Measurements from ENCODE around the gene ATXN7L1.

Gene ATXN7L1

GRCh38 chr7:105648561-105649401 is 227.6 kb downstream of the ATXN7L1 start:
- H3K27me3 Mint-ChIP-seq (ENCODE audit: low read depth): no peaks in the 10 kb centered on the region
- H3K4me3 Mint-ChIP-seq: no peak overlapping the region
- peaks cover 7% of the 10 kb centered on the region for H3K4me1 Mint-ChIP-seq (ENCODE audit: low read depth)
- no peak overlapping the region for H3K27ac Mint-ChIP-seq
- H3K36me3 Mint-ChIP-seq (ENCODE audit: low read depth): peaks cover 7% of the 10 kb centered on the region
- H3K9me3 Mint-ChIP-seq: no peaks in the 10 kb centered on the region

GRCh38 chr7:105647591-105647990 is 228.8 kb downstream of the ATXN7L1 start:
- Mint-ChIP-seq H3K4me1 (ENCODE audit: low read depth) (peaks cover 7% of the 10 kb centered on the region), H3K9me3 (no peaks in the 10 kb centered on the region), H3K27ac (no peak overlapping the region), H3K27me3 (ENCODE audit: low read depth) (no peaks in the 10 kb centered on the region), H3K4me3 (no peak overlapping the region), H3K36me3 (ENCODE audit: low read depth) (peaks cover 11% of the 10 kb centered on the region)

- Mint-ChIP-seq H3K27ac (no peak overlapping the region), H3K4me3 (no peak overlapping the region), H3K27me3 (ENCODE audit: low read depth) (no peaks in the 10 kb centered on the region), H3K36me3 (ENCODE audit: low read depth) (peaks cover 14% of the 10 kb centered on the region), H3K4me1 (ENCODE audit: low read depth) (peaks cover 3% of the 10 kb centered on the region), H3K9me3 (no peaks in the 10 kb centered on the region)
Measured at GRCh38 chr7:105644937-105645336, 231.5 kb downstream of the ATXN7L1 start.

- Mint-ChIP-seq H3K36me3 (ENCODE audit: low read depth) (peaks cover 10% of the 10 kb centered on the region), H3K9me3 (no peaks in the 10 kb centered on the region), H3K4me3 (no peak overlapping the region), H3K27me3 (ENCODE audit: low read depth) (no peaks in the 10 kb centered on the region), H3K27ac (no peak overlapping the region), H3K4me1 (ENCODE audit: low read depth) (no peaks in the 10 kb centered on the region)
Measured at GRCh38 chr7:105643851-105644250, 232.5 kb downstream of the ATXN7L1 start.

- H3K9me3 Mint-ChIP-seq: no peaks in the 10 kb centered on the region
- H3K27ac Mint-ChIP-seq: no peak overlapping the region
- H3K27me3 Mint-ChIP-seq (ENCODE audit: low read depth): no peaks in the 10 kb centered on the region
- H3K4me3 Mint-ChIP-seq: no peak overlapping the region
- no peaks in the 10 kb centered on the region for H3K4me1 Mint-ChIP-seq (ENCODE audit: low read depth)
- H3K36me3 Mint-ChIP-seq (ENCODE audit: low read depth): peaks cover 10% of the 10 kb centered on the region
Measured at GRCh38 chr7:105643384-105643783, 233.0 kb downstream of the ATXN7L1 start.

GRCh38 chr7:105642264-105642663 is 234.1 kb downstream of the ATXN7L1 start:
- Mint-ChIP-seq H3K4me1 (ENCODE audit: low read depth) (no peaks in the 10 kb centered on the region), H3K9me3 (no peaks in the 10 kb centered on the region), H3K36me3 (ENCODE audit: low read depth) (peaks cover 16% of the 10 kb centered on the region), H3K27me3 (ENCODE audit: low read depth) (no peaks in the 10 kb centered on the region), H3K27ac (no peak overlapping the region), H3K4me3 (no peak overlapping the region)

GRCh38 chr7:105640956-105641810 is 235.2 kb downstream of the ATXN7L1 start:
- H3K4me1 Mint-ChIP-seq (ENCODE audit: low read depth): no peaks in the 10 kb centered on the region
- no peak overlapping the region for H3K4me3 Mint-ChIP-seq
- H3K36me3 Mint-ChIP-seq (ENCODE audit: low read depth): peaks cover 21% of the 10 kb centered on the region
- H3K9me3 Mint-ChIP-seq: no peaks in the 10 kb centered on the region
- H3K27ac Mint-ChIP-seq: no peak overlapping the region
- no peaks in the 10 kb centered on the region for H3K27me3 Mint-ChIP-seq (ENCODE audit: low read depth)

- Mint-ChIP-seq H3K4me1 (ENCODE audit: low read depth) (no peaks in the 10 kb centered on the region), H3K9me3 (no peaks in the 10 kb centered on the region), H3K36me3 (ENCODE audit: low read depth) (peaks cover 21% of the 10 kb centered on the region), H3K4me3 (no peak overlapping the region), H3K27ac (no peak overlapping the region), H3K27me3 (ENCODE audit: low read depth) (no peaks in the 10 kb centered on the region)
Measured at GRCh38 chr7:105639667-105640493, 236.5 kb downstream of the ATXN7L1 start.

GRCh38 chr7:105638902-105639495 is 237.4 kb downstream of the ATXN7L1 start:
- H3K36me3 Mint-ChIP-seq (ENCODE audit: low read depth): peaks cover 19% of the 10 kb centered on the region
- no peaks in the 10 kb centered on the region for H3K4me1 Mint-ChIP-seq (ENCODE audit: low read depth)
- no peaks in the 10 kb centered on the region for H3K9me3 Mint-ChIP-seq
- H3K4me3 Mint-ChIP-seq: no peak overlapping the region
- H3K27me3 Mint-ChIP-seq (ENCODE audit: low read depth): no peaks in the 10 kb centered on the region
- H3K27ac Mint-ChIP-seq: no peak overlapping the region

GRCh38 chr7:105638334-105638733 is 238.1 kb downstream of the ATXN7L1 start:
- H3K4me1 Mint-ChIP-seq (ENCODE audit: low read depth): no peaks in the 10 kb centered on the region
- H3K27me3 Mint-ChIP-seq (ENCODE audit: low read depth): no peaks in the 10 kb centered on the region
- no peaks in the 10 kb centered on the region for H3K9me3 Mint-ChIP-seq
- no peak overlapping the region for H3K4me3 Mint-ChIP-seq
- peaks cover 19% of the 10 kb centered on the region for H3K36me3 Mint-ChIP-seq (ENCODE audit: low read depth)
- no peak overlapping the region for H3K27ac Mint-ChIP-seq

GRCh38 chr7:105637755-105638154 is 238.6 kb downstream of the ATXN7L1 start:
- no peaks in the 10 kb centered on the region for H3K9me3 Mint-ChIP-seq
- peaks cover 16% of the 10 kb centered on the region for H3K36me3 Mint-ChIP-seq (ENCODE audit: low read depth)

GRCh38 chr7:105636982-105637381 is 239.4 kb downstream of the ATXN7L1 start:
- peaks cover 16% of the 10 kb centered on the region for H3K36me3 Mint-ChIP-seq (ENCODE audit: low read depth)

More at GRCh38 chr7:105637755-105638154, 238.6 kb downstream of the ATXN7L1 start:
- no peaks in the 10 kb centered on the region for H3K4me1 Mint-ChIP-seq (ENCODE audit: low read depth)
- no peaks in the 10 kb centered on the region for H3K27me3 Mint-ChIP-seq (ENCODE audit: low read depth)
- H3K4me3 Mint-ChIP-seq: no peak overlapping the region
- no peak overlapping the region for H3K27ac Mint-ChIP-seq

GRCh38 chr7:105635197-105635596 is 241.2 kb downstream of the ATXN7L1 start:
- H3K36me3 Mint-ChIP-seq (ENCODE audit: low read depth): peaks cover 14% of the 10 kb centered on the region
- no peak overlapping the region for H3K27ac Mint-ChIP-seq
- H3K4me1 Mint-ChIP-seq (ENCODE audit: low read depth): peaks cover 2% of the 10 kb centered on the region
- H3K9me3 Mint-ChIP-seq: no peaks in the 10 kb centered on the region
- H3K4me3 Mint-ChIP-seq: no peak overlapping the region
- H3K27me3 Mint-ChIP-seq (ENCODE audit: low read depth): no peaks in the 10 kb centered on the region

More at GRCh38 chr7:105636982-105637381, 239.4 kb downstream of the ATXN7L1 start:
- Mint-ChIP-seq H3K4me3 (no peak overlapping the region), H3K9me3 (no peaks in the 10 kb centered on the region), H3K27me3 (ENCODE audit: low read depth) (no peaks in the 10 kb centered on the region), H3K4me1 (ENCODE audit: low read depth) (no peaks in the 10 kb centered on the region), H3K27ac (no peak overlapping the region)

- peaks cover 2% of the 10 kb centered on the region for H3K4me1 Mint-ChIP-seq (ENCODE audit: low read depth)
- H3K36me3 Mint-ChIP-seq (ENCODE audit: low read depth): peaks cover 18% of the 10 kb centered on the region
- H3K9me3 Mint-ChIP-seq: peaks cover 10% of the 10 kb centered on the region
- no peaks in the 10 kb centered on the region for H3K27me3 Mint-ChIP-seq (ENCODE audit: low read depth)
- no peak overlapping the region for H3K4me3 Mint-ChIP-seq
- H3K27ac Mint-ChIP-seq: no peak overlapping the region
Measured at GRCh38 chr7:105625986-105626385, 250.4 kb downstream of the ATXN7L1 start.
